Embryonic facial prominence (tissue), 1 donor: ENCODE measurements around the gene QSER1.

ENCODE experiments used
- DNase-seq: peaks from one replicate; pipeline ENCODE4 v3.0.0-alpha.2; 2016; ENCODE audit errors: extremely low spot score

The QSER1 gene

GRCh38 chr11:32890843-32891656 is 1.6 kb upstream of the QSER1 start:
- no peak for DNase-seq

- peak; percentile 49 for DNase-seq
Observed at GRCh38 chr11:32891657-32892354, 805 bp upstream of the QSER1 start.

- DNase-seq: no peak
Observed at GRCh38 chr11:32893093-32893342, 407 bp downstream of the QSER1 start.

- peak; percentile 47 for DNase-seq
Observed at GRCh38 chr11:32893343-32894148, 935 bp downstream of the QSER1 start.

- DNase-seq: peak; percentile 51
Observed at GRCh38 chr11:32894149-32894827, 1.7 kb downstream of the QSER1 start.

GRCh38 chr11:32894921-32895320 is 2.3 kb downstream of the QSER1 start:
- DNase-seq: no peak

- DNase-seq: no peak
Observed at GRCh38 chr11:32895471-32895870, 2.9 kb downstream of the QSER1 start.

GRCh38 chr11:32897103-32897502 is 4.5 kb downstream of the QSER1 start:
- no peak for DNase-seq

GRCh38 chr11:32899438-32899837 is 6.8 kb downstream of the QSER1 start:
- no peak for DNase-seq

- DNase-seq: no peak
Observed at GRCh38 chr11:32902089-32902665, 9.6 kb downstream of the QSER1 start.

- DNase-seq: no peak
Observed at GRCh38 chr11:32905028-32905667, 12.5 kb downstream of the QSER1 start.

GRCh38 chr11:32908619-32909018 is 16.0 kb downstream of the QSER1 start:
- no peak for DNase-seq

GRCh38 chr11:32911413-32911812 is 18.8 kb downstream of the QSER1 start:
- DNase-seq: no peak

- no peak for DNase-seq
Observed at GRCh38 chr11:32913445-32913844, 20.8 kb downstream of the QSER1 start.

GRCh38 chr11:32916361-32916760 is 23.8 kb downstream of the QSER1 start:
- no peak for DNase-seq

GRCh38 chr11:32916994-32917393 is 24.4 kb downstream of the QSER1 start:
- no peak for DNase-seq

- DNase-seq: no peak
Observed at GRCh38 chr11:32918427-32918826, 25.8 kb downstream of the QSER1 start.

GRCh38 chr11:32919338-32919737 is 26.7 kb downstream of the QSER1 start:
- DNase-seq: no peak

- no peak for DNase-seq
Observed at GRCh38 chr11:32920570-32920969, 28.0 kb downstream of the QSER1 start.

- DNase-seq: no peak
Observed at GRCh38 chr11:32921204-32921603, 28.6 kb downstream of the QSER1 start.

GRCh38 chr11:32931606-32932005 is 39.0 kb downstream of the QSER1 start:
- DNase-seq: no peak
